ENCODE results near the gene VSX1.

DNA sequence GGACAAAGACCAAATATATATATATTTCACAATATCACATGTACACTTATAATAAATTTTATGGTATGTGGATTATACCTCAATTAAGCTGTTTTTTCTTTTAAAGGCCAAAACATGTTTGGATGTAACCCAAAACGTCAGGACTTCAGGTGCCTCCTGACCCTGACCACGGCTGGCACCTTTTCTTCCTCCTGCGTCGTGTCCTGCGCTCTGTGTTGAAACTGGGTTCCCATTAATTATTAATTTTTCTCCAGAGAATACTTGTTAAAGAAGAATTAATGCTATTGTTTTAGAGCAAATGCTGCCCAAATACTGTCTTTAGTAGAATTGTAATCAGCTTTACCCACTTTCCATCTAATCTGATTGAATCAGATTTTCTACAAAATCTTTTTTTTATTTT lies 46.7 kb upstream of the VSX1 start:
- TF ChIP-seq, protein P1, sequence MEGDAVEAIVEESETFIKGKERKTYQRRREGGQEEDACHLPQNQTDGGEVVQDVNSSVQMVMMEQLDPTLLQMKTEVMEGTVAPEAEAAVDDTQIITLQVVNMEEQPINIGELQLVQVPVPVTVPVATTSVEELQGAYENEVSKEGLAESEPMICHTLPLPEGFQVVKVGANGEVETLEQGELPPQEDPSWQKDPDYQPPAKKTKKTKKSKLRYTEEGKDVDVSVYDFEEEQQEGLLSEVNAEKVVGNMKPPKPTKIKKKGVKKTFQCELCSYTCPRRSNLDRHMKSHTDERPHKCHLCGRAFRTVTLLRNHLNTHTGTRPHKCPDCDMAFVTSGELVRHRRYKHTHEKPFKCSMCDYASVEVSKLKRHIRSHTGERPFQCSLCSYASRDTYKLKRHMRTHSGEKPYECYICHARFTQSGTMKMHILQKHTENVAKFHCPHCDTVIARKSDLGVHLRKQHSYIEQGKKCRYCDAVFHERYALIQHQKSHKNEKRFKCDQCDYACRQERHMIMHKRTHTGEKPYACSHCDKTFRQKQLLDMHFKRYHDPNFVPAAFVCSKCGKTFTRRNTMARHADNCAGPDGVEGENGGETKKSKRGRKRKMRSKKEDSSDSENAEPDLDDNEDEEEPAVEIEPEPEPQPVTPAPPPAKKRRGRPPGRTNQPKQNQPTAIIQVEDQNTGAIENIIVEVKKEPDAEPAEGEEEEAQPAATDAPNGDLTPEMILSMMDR (IDR thresholded peaks at IDR 0.05; ENCODE audit: poor library complexity, severe bottlenecking): no peak
- TF ChIP-seq EZH2 (IDR thresholded peaks at IDR 0.05; ENCODE audit: borderline replicate concordance, insufficient read depth, low read length, poor library complexity, severe bottlenecking) (no peak), EP300 (conservative IDR thresholded peaks at IDR 0.05; ENCODE audit: poor library complexity, severe bottlenecking) (no peak)
